GM19238 (cell line): Measurements from ENCODE around the gene GPX3.

Source experiments
- DNase-seq: peaks from one replicate; pipeline ENCODE4 v3.0.0; 2011; ENCODE audit warnings: low spot score; ENCODE audit not compliant: insufficient read length

Gene GPX3

GRCh38 chr5:151056379-151057325 is 36.3 kb downstream of the GPX3 start:
- no peak for DNase-seq

DNA sequence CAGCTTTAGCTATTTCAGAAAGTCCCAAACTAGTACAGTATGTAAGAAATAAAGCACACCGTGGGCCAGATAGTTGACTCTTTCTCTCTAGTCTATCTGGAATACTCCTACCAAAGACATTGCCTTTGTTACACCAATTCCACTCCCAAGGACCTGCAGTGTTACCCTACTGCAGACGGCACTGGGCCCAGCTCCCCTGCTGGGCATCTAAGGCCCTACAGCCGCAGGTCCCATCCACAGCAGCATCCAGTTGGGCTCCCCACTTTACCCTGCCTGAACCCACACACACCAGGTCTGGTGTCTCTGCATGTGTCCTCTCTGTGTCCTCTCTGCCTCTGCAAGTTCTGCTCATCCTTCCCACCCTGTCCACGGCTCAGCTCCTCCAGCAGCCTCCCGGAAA is 37.9 kb downstream of the GPX3 start:
- no peak for DNase-seq

GRCh38 chr5:151058891-151059489 is 38.6 kb downstream of the GPX3 start:
- DNase-seq = no peak

DNA sequence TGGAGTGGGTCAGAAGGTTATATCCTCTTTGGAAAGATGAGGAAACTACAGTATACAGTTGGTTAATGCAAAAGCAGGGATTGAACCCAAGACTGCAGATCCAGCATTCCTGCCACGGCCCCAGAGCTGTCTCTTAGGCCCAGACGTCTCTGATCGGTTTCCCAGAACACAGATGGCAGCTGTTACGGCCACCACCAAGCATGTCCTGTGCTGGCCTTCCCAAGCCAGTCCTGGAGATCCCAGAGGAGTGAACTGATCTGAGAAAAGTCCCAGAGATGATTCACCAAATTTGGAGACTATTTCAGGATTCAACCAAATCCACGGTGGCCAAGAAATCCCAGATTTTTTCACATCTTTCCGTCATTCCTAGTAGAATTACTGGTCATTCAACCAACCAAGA is 40.4 kb downstream of the GPX3 start:
- DNase-seq = no peak

GRCh38 chr5:151062405-151063141 is 42.2 kb downstream of the GPX3 start:
- no peak for DNase-seq

DNA sequence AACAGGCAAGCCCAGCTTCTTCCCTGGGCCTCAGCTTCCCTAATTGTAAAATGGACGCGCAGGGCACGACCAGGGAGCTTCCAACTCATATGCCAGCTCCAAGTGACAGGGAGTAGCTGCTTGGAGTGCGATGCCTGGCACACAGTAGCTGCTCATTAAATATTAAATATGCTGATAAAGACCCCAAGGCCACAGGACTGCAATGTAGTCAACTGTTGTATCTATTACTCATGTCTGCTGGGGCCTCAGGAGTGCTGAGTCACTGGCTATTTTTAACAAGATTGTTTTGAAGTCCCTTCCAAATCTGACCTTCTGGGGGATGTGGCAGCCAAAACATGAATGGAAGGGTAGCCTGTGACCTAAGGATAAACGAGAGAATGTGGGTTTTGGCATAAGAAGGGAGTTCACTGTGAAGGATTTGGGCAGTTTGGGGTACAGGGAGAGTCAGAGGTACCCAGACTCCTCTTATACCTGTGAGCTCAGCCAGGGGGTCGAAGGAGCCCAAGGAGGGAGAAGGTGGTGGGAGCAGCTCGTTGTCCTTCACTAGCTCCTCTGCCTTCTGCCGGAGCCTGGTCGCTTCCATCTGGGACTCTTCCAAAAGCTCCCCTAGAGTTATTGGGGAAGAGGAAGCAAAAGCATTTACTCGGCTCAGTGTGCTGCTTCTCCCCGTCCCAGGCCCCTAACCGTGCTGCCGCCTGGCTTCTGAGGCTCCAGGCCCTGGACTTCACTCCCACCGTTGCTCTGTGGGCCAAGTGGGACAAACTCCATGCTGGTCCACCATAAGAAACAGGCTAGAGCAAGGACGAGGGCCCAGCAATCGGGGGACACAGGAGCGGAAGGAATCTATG is 43.0 kb downstream of the GPX3 start:
- no peak for DNase-seq

GRCh38 chr5:151064916-151065499 is 44.6 kb downstream of the GPX3 start:
- DNase-seq = no peak

DNA sequence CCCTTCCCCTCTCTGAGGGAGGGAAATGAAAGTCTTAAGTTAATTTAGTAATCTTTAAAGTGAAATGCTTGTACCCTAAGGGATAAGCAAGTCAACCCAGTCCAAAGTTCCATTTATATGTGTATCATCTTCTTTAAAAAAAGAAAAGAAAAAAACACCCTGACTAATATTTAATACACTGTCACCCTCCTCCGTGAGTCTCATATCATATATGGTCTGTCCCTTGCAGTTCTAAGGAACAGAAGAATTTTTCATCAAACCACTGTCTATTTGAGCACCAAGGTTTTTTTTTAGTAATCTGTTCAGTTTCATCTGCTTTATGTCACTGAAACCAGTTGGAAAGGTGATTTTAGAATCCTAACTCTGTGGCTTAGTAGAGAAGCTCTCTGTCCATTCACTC is 45.2 kb downstream of the GPX3 start:
- DNase-seq = no peak

DNA sequence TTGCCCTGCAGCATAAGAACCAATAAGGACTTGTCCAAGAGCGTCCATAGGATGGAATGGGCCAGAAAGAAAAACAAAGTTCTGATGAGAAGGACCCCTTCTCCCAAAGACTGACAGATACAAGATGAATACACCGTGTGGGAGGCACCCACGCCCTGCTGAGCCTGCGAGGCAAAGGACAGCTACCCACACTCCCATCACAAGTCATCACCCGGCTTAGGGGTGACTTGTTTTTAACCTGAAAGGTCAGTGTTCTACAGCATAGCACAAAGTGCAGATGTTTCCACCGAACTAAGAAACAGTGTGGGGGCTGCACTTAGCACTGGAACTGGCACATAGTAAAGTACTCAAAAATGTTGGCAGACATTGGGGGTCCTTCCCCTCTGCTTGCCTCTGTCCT is 46.5 kb downstream of the GPX3 start:
- DNase-seq = no peak

DNA sequence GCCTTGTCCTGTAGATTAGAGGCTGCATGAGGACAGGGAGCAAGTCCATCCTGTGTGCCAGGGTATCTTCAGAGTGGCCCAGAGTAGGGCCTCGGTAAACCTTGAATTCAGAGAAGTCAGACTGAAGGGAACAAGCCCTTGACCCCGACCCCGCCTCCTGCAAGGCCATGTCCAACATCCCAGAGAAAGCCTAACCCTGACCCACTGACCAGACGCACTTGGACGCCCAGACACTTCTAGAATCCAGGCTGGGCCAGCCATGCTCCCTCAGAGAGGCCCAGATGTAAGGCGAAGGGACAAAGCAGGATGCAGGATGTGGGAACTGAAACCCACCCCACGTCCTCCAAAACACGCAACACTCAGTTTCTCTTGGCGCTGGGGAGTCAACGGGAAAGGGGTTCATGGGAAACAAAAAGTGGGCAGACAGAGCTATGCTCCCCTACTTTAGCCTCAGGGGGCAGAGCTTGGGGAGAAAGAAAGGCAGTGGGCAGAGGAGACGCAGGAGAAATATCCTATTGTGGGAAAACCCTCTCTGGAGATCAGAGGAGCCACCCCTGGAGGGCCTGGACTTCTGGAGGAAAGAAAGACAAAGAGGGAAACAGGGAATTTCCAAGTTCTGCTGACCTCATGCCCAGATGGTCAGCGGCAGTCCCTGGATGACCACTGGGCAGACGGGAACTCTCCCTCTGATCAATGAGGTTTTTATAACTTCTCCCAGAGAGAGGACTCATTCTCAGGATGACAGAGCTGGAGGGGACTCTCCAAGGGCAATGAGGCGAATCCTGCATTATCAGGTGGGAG is 47.4 kb downstream of the GPX3 start:
- DNase-seq = no peak

DNA sequence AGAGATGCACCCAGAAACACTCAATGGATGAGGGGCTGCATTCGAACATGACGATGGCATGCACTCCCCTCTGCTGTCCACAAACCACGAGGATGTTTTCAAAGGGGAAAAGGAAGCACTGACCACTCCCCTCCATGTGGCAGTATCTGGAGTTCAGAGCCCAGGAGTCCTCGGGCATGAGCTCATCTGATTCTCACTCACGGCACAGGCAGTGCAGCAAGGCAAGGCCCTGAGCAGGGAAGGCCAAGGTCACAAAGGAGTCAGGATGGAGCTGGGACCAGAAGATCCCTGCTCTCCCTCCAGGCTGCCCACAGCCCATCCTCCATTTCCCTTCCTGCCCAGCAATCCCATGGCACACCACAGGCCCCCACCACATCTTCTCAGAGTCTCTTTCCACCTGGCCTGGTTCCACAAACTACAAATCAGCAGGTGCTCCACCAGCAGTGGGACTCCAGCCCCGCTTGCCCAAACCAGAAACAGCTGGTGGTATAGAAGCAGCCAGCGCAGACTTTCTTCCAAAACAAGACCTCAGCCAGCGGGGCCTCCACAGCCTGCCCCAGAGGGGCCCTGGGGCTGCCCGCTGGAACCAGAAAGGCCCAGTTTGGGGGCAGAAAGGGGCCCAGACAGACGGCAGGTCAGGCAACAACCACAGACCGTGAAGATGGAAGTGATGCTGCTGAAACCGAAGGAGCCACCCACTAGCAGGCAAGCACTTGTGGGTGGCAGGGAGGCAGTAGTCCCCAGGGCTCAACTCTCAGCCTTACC is 48.2 kb downstream of the GPX3 start:
- no peak for DNase-seq

GRCh38 chr5:151070449-151070848 is 50.1 kb downstream of the GPX3 start:
- DNase-seq = no peak

GRCh38 chr5:151071021-151071420 is 50.6 kb downstream of the GPX3 start:
- DNase-seq = no peak

- DNase-seq = no peak
Measured at GRCh38 chr5:151071848-151072629, 51.6 kb downstream of the GPX3 start.

- no peak for DNase-seq
Measured at GRCh38 chr5:151072630-151073025, 52.2 kb downstream of the GPX3 start.

- no peak for DNase-seq
Measured at GRCh38 chr5:151073280-151073679, 52.9 kb downstream of the GPX3 start.

GRCh38 chr5:151074557-151074956 is 54.2 kb downstream of the GPX3 start:
- no peak for DNase-seq

- DNase-seq = no peak
Measured at GRCh38 chr5:151075698-151076331, 55.4 kb downstream of the GPX3 start.
